Activated naive CD4-positive, alpha-beta T cell treated with Interleukin-2 at 50 U/mL for 16 hours (primary cell): ENCODE data around the gene HMG20B.

Experiments used
- DNase-seq: peaks from one replicate; pipeline ENCODE4 v3.0.0-alpha.2; 2020

Gene HMG20B

GRCh38 chr19:3622224-3622623 lies 49.5 kb downstream of the HMG20B start:
- no peak for DNase-seq

GRCh38 chr19:3623716-3624115 lies 51.0 kb downstream of the HMG20B start:
- DNase-seq: no peak

- DNase-seq: no peak
These were observed 53.3 kb downstream of the HMG20B start for GRCh38 chr19:3625996-3626472.

- peak; percentile 99 for DNase-seq
These were observed 54.0 kb downstream of the HMG20B start, which contains the start of gene CACTIN for GRCh38 chr19:3626473-3627350. TSS of gene CACTIN (minus strand) at chr19:3626790. CDS start at chr19:3626762, 28 bp downstream.

- DNase-seq: no peak
These were observed 54.6 kb downstream of the HMG20B start for GRCh38 chr19:3627351-3627723.
